Measurements from ENCODE around the gene KLHL33.
"Not testable (repeated sequence)": the region's sequence is repeated elsewhere in the genome, so short reads cannot be mapped to it uniquely, and the experiment has no call there.

The KLHL33 gene

DNA sequence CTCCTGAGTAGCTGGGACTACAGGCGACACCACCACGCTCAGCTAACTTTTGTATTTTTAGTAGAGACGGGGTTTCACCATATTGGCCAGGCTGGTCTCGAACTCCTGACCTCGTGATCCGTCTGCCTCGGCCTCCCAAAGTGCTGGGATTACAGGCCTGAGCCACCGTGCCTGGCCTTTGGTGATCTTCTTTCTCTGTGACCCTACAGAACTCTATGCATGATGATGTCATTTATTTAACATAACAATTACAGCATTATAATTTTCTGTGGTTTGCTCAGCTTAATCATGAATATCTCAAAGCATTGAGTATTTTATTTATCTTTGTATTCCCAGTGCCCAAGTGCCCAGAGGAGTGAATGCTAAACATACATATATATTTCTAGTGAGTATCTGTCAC is 16.9 kb upstream of the KLHL33 start:
- not testable (repeated sequence) for DNase-seq

GRCh38 chr14:20446889-20447288 is 10.9 kb upstream of the KLHL33 start:
- no peak for DNase-seq

- DNase-seq, result not testable (repeated sequence)
These were observed 7.7 kb upstream of the KLHL33 start for GRCh38 chr14:20443650-20444049.

DNA sequence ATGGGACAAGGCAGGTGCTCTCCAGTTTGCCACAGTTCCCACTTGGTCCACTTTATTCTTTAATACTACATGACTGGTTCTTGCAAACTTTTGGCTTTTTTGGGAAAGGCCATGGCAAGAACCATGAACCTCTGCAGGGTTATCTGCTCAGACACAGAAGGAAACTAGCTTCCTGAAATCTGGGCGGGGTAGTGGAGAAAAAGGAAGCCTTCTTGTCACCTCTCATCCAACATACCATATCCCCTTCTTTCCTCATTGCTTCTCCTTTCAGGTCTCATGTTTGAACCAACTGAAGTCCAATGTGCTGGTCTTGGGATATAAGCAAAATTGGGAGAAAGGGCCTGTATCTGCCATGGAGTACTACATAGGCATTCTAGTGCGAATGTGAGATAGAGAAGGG is 5.5 kb upstream of the KLHL33 start:
- DNase-seq, result no peak

DNA sequence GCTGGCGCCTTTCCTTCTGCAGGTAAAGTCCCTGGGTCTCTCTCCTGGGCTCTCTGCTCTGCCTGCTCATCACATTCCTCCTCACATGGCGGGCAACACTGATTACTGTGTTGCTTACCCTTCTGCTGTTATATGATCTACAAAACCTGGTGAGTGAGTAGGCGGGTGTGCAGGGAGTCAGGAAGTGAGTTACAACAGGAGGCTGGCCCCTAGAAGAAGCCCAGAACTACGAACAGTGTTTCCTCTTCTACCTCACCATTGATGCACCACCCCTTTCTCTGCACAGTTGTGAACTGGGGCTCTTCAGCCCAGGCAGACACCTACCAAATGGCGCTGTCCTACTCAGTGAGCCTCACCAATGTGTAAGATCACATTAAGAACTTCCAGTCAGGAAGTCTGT is 4.9 kb upstream of the KLHL33 start:
- DNase-seq, result peak; percentile 26

- no peak for DNase-seq
These were observed 4.5 kb upstream of the KLHL33 start for GRCh38 chr14:20440465-20440864.

DNA sequence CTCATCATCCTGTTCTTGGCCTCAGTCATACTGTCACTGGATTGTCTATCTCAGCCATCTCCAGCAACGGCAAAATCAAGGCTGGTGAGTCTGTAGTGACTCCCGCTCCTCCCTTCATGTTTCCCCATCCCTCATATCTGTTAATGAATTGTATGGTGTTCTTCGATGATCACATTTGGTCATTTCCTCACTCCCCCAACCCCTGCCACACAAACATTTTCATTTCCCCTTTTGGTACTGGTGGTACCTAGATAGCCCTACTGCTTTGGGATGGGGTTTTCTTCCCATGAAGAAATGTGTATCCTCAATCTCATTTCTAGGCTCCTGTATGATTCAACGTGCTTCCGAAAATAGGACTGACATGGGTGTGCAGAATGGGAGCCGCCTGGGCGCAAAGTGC is 2.7 kb upstream of the KLHL33 start:
- no peak for DNase-seq

DNA sequence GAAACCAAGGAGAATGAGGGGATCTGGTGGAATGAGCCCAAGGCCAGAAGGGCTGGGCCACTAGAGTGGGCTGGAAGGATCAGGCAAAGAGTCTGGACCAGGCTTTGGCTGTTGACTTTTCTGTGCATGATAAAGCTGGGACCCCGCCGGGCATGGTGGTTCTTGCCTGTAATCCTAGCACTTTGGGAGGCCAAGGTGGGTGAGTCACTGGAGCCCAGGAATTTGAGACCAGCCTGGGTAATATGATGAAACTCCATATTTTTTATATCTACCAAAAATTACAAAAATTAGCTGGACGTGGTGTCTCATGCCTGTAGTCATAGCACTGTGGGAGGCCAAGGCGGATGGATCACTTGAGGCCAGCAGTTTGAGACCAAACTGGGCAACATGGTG is 393 bp upstream of the KLHL33 start:
- no peak for DNase-seq

DNA sequence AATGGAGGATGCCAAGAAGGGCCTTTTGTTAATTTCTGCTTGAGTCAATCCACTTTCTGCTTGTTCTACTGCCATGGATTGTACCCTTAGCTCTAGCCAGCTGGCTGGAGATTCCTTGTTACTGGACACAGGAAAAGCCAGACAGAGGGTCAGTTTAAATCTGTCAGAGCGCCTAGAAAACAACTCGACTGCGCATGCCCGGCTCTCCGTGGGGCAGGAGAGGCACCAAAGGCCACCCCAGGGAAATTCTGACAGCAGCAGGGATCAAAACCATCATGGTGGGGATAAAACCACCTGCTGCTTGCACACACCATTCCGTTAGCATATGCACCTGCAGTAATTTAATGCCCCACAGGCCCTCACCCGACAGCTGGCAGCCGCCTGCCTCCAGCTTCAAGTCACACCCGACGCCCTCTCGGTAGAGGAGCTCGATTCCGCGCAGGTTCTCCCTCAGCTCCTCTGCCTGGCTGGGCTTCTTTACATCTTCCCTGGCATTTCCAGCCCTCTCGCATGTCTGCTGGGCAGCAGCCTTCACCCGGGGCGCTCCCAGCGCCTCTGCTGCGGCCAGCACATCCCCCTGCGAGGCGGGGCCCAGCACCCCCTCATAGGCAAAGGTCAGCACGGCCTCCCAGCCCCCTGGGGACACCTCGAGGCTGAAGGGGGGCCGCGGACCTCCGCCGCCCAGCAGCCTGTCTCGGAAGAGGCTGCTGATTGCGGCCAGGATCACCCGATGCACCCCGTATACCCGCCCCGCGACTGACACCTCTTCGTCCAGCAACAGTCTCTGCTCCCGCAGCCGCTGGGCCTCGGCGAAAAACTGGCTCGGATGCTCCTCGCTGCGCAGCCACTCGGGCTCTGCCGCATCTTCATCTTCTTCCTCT is 1.0 kb downstream of the KLHL33 start:
- DNase-seq, result no peak

- no peak for DNase-seq
These were observed 5.9 kb downstream of the KLHL33 start for GRCh38 chr14:20429801-20430669.

DNA sequence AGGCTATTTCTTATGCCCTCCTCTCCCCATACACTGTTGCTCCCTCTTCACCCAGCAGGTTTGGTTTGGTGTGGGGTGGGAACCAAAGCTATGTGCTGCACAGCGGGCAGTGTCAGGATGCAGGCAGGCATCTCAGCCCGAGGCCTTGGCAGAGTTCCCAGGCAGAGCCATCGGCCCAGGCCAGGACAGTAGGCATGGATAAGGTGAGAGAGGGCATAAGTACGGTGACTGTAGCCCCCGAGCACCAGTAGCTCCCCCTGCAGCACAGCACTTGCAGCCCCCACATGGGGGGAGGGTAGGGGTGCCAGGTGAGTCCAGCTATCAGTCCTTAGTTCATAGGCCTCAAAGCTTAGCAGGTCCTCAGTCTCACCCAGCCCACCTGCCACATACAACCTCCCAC is 7.2 kb downstream of the KLHL33 start:
- no peak for DNase-seq

- no peak for DNase-seq
These were observed 8.0 kb downstream of the KLHL33 start for GRCh38 chr14:20428010-20428365.

- peak; percentile 53 for DNase-seq
These were observed 8.5 kb downstream of the KLHL33 start for GRCh38 chr14:20427231-20428009.

GRCh38 chr14:20424851-20425250 is 11.1 kb downstream of the KLHL33 start:
- no peak for DNase-seq

- DNase-seq, result no peak
These were observed 13.1 kb downstream of the KLHL33 start for GRCh38 chr14:20422886-20423285.

DNA sequence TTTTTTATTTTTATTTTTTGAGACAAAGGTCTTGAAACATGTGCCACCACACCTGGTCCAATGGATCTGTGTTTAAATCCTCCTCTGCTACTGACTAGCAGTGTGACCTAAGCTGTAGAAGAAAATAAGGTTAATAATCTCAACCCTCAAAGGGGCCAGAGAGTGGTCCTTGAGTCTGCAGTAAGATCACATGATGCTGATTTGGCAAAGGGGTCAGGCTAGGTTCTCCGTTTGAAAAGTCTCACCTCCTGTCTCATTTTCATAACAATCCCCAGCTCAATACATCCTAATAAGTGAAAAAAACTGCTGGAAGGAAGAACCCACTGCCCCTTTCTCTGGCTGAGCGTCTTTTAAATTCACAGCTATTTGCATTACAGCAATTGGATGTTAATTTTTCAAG is 14.7 kb downstream of the KLHL33 start:
- DNase-seq, result no peak

DNA sequence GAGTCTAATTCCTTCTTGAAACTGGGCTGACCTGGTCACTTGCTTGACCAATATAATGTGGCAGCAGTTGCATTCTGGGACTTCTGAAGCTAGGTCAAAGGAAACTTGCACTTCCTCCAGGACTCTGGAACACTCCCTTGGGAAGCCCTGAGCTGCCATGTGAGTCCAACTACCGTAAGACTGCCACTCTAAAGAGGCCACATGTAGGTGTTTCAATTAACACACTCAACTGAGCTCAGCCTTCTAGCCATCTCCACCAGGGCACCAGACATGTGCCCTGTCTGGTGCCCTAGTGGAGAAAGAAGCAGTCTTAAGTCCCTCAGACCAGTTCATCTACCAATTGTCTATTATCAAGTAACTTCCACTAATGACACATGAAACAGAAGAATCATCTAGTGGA is 16.5 kb downstream of the KLHL33 start:
- DNase-seq, result no peak

DNA sequence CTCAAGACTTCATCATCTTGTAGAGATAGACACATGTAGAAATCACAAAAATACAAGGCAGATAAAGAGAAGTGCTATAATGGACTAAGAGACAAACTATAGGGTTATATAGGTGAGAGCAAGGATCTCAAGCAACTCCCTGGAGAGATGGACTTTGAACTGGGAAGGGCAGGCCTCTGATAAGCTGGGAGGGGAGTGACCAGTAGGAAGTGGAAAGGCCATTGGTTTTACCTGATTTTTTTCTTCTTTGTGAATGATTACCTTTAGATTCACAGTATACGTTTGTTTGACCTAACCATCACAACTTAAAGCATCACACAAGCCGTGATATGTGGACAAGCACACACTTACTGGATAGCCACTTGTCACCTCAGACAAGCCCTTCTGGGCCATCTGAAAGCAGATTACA is 17.5 kb downstream of the KLHL33 start:
- DNase-seq, result no peak

GRCh38 chr14:20417250-20418186 is 18.4 kb downstream of the KLHL33 start:
- DNase-seq, result no peak

DNA sequence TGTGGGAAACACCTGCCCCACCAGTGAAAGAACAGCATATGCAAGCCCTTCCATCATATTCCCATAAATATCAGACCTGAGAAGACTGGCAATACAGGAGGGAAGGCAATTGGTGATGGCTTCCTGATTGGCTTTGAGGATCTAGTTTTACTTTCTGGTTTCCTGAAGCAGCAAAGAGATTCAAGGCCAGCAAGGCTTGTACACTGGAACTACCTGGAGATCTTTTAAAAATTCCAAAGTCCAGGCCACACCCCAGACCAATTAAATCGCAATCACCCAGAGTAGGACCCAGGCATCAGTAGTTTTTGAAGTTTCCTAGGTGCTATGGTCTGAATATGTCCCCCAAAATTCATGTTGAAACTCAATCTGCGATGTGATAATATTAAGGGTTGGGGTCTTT is 19.7 kb downstream of the KLHL33 start:
- no peak for DNase-seq

- DNase-seq, result peak; percentile 70
These were observed 20.2 kb downstream of the KLHL33 start for GRCh38 chr14:20415782-20416206.

DNA sequence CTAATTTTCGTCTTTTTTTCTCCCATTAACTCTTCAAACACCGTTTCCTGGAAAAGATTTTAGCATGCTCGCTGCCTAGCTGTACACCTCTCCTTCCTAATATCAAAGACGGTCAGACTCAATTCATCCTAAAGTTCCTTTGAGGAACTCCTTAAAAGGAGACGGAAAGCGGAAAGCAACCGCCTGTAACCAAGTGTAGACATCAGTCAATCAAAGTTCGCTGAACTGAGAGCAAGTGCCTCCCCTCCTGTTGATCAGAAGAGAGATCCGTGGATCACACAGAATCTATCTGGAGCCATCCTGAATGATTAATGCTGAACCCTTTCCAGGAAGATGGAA is 22.3 kb downstream of the KLHL33 start:
- DNase-seq, result peak; percentile 50
